GM12873 (cell line): ENCODE data around the gene TRAPPC2L.

ENCODE experiments used
- TF ChIP-seq, protein P1 (sequence below): IDR thresholded peaks from 2 replicates; pipeline ENCODE4 v1.5.1; 2012; ENCODE audit warnings: low read depth, mild to moderate bottlenecking, moderate library complexity, low read length, control low read depth; ENCODE audit not compliant: insufficient read depth; ENCODE audit errors: missing control alignments

Gene TRAPPC2L

DNA sequence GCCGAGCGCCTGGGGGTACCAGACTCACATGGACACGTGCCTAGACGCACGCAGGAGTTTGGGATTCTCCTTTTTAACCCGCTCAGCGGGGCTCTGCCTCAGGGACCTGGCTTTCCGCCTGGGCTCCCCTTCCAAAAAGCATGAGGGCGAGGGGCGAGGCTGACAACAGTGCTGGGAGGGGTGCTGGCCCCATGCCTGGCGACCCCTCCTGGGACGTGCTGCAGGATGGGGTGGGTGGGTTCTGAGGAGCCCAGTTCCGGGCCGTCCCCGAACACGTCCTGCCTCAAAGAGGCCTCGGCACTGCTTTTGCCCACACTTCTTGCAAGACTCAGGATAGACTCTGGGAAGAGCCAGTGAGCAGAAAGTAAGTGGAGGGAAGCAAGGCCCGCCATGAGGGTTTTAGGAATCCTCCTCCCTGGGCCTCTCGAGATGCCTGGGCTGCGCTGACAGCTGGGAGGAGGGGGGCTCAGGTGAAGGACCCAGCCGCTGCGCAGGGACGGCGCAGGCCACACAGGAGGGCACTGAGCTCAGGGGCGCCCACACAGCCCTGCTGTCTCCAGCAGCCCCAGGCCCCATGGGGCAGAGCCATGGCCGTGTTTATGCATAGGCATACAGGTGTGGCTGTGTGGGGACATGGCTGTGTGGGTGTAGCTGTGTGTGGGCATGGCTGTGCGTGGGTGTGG lies 24.9 kb downstream of the TRAPPC2L start:
- TF ChIP-seq, protein P1, sequence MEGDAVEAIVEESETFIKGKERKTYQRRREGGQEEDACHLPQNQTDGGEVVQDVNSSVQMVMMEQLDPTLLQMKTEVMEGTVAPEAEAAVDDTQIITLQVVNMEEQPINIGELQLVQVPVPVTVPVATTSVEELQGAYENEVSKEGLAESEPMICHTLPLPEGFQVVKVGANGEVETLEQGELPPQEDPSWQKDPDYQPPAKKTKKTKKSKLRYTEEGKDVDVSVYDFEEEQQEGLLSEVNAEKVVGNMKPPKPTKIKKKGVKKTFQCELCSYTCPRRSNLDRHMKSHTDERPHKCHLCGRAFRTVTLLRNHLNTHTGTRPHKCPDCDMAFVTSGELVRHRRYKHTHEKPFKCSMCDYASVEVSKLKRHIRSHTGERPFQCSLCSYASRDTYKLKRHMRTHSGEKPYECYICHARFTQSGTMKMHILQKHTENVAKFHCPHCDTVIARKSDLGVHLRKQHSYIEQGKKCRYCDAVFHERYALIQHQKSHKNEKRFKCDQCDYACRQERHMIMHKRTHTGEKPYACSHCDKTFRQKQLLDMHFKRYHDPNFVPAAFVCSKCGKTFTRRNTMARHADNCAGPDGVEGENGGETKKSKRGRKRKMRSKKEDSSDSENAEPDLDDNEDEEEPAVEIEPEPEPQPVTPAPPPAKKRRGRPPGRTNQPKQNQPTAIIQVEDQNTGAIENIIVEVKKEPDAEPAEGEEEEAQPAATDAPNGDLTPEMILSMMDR, result no peak

DNA sequence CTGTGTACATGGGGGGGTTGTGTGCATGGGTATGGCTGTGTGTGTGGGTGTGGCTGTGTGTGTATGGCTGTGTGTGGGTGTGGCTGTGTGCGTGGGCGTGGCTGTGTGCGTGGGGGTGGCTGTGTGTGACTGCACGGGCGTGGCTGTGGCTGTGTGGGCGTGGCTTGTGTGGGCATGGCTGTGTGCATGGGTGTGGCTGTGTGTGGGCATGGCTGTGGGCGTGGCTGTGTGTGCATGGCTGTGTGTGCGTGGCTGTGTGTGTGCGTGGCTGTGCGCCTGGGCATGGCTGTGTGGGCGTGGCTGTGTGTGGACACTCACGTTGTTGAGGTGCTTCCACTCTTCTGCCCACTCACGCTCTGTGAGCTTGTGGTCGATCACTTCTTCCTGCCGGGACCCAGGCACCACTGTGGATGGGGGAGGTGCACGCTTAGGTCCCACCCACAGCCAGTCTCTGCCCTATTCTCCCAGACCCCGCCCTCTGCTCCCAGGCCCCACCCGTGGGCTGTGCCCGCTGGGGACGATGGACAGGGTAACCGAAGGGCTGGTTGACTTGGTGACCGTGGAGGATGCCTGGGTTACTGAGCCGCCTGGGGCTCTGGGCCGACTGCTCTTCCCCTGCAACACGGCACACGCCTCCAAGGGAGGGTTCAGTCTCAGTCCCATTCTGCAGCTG lies 25.6 kb downstream of the TRAPPC2L start:
- TF ChIP-seq, protein P1, result no peak

DNA sequence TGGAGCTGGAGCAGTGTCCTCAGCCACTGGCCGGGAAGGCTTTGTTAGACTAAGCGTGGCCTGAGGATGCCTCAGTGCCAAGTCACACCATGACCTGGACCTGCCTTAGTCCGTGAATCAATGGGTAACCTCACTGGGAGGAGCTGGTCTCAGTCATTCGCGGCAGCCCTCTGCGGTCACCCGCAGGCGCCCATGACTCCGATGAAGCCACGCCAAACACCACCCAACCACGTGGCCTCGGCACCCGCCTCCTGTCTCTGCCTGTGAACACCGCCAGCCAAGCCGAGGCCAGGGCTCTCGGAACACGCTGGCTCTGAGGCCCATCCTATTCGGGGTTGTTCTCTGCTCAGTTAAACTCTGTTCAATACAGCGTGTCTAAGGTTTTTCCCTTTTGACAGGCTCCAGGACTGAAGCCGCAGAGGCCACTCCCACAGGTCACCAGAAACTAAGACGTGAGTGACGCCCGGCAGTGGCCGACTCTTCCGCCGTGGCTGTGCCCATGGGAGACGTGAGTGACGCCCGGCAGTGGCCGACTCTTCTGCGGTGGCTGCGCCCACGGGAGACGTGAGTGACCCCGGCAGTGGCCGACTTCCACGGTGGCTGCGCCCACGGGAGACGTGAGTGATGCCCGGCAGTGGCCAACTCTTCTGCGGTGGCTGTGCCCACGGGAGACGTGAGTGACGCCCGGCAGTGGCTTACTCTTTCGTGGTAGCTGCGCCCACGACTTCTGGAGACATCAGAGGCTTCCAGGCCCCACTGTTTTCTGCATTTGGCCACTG lies 26.4 kb downstream of the TRAPPC2L start:
- TF ChIP-seq, protein P1, result no peak

DNA sequence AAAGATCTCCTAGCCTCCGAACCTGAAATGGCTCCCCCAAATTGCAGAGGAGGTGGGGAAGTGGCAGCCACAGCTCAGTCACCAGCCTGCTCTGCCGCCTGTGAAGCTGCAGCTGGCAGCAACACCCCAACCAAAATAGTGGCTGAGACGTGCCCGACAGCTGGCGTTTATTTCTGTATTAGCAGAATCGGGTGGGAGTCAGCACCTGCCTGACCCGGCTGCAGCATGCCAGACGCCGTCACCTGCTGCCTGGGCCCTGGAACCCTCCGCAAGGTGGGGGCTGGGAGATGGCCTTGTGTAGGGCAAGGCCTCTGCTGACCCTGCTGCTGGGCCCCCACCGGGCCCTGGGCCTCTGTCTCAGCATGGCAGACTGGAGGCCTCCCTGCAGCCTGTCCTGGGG lies 27.0 kb downstream of the TRAPPC2L start:
- TF ChIP-seq, protein P1, result no peak

DNA sequence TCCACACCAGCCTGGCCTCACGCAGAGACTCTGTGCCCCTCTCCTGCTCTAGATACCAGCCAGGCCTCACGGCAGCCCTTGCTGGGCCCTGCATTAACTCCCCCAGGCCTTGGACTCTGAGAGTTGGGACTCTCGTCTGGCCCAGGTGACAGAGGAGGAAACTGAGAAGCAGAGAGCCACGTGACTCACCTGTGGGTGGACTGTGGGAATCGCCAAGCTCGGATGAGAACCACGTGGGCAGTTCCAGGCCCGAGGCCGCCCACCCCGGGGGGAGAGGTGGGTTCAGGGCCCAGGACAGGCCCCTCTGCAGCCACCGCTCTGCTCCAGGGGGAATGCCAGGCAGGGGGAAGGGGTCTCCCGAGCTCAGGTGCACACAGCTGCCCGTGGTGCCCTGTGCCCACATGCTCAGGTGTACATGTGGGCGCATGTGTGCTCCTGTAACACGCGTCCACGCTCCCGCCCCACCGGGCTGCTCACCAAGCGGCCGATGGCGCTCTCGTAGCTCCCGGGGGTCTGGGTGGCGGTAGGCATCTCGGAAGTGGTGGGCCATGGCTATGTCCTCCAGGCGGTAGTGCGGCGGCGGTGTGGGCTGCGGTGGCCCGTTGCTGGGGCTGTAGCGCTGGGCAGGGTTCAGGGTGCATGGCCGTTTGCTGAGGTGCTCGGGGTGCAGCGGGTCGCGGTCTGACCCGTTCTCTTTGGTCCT lies 27.8 kb downstream of the TRAPPC2L start:
- TF ChIP-seq, protein P1, result no peak

DNA sequence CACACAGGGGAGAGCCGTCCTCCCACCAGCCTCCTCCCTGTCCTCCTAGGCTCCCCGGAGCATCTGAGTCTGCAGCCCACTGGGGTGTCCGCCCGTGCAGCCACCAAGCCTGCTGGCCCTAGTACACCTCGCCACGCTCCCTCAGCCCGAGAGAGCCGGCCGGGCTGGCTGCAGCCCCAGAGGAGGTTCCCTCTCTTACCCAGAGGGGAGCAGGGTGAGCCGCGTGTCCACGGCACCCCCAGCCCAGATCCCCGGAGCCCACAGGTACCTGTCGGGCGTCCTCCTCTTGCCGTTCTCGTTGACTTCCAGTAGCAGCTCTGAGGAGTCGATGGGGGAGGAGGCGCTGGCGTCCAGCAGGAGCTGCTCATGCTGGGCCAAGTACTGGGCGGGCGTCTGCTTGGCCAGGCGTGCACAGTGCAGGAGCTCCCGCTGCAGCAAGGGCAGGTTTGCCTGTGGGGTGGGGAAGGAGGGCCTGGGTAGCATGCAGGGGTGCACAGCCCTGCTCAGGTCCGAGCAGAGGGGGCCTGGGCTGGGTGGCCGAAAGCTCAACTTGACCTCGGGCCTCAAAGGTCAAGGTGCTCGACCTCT lies 28.9 kb downstream of the TRAPPC2L start:
- TF ChIP-seq, protein P1, result no peak
